Panc1 (cell line): ENCODE measurements around the gene NAA40. TPM values are rescaled to one million over a fixed set of nuclear protein-coding genes. Genes with fewer than 3 reads are reported as not detected.
"Not testable (repeated sequence)": the region's sequence is repeated elsewhere in the genome, so short reads cannot be mapped to it uniquely, and the experiment has no call there.

ENCODE experiments used
- ATAC-seq: fragments of 200-7000 bp; cut with Tn5 transposase; 2 replicates; pipeline ENCODE4 v1.9.1; 2020; ENCODE audit warnings: mild to moderate bottlenecking, moderate library complexity
- BruUV-seq: library from RNA; stranded (reverse); fragments of 400-500 nt; replicated peaks from 2 replicates; lab custom pipeline; 2021; lab: Mats Ljungman, UMichigan
- CTCF ChIA-PET: fragments of 300-600 bp; sonication (Branson Sonifier 250); formaldehyde crosslinking; loops from one replicate; lab custom pipeline; 2022; ENCODE audit warnings: antibody characterized with exemption; lab: Charles Lee
- POLR2A ChIA-PET: fragments of 300-600 bp; sonication (Branson Sonifier 250); formaldehyde crosslinking; loops from one replicate; lab custom pipeline; 2022; ENCODE audit warnings: antibody characterized with exemption; lab: Charles Lee
- DNase-seq: peaks from one replicate; pipeline ENCODE4 v3.0.0-alpha.2; 2010; ENCODE audit warnings: low read depth, low spot score
- H3K27ac ChIP-seq: 2 replicates; pipeline ENCODE4 v1.5.1; 2011; ENCODE audit warnings: mild to moderate bottlenecking, low read length, inconsistent platforms
- H3K27me3 ChIP-seq: fragments of 200-500 bp; sonication (Bioruptor generic); 2 replicates; pipeline ENCODE4 v1.6.0; 2014; ENCODE audit warnings: low read length, inconsistent platforms; ENCODE audit not compliant: control insufficient read depth, insufficient read depth
- H3K36me3 ChIP-seq: fragments of 200-500 bp; sonication (Bioruptor generic); 2 replicates; pipeline ENCODE4 v1.5.1; 2014; ENCODE audit warnings: inconsistent platforms, mild to moderate bottlenecking, low read length, moderate library complexity; ENCODE audit not compliant: control insufficient read depth, insufficient read depth
- H3K4me1 ChIP-seq: 2 replicates; pipeline ENCODE4 v1.5.1; 2011; ENCODE audit warnings: inconsistent platforms, mild to moderate bottlenecking, low read length, moderate library complexity; ENCODE audit not compliant: control insufficient read depth, insufficient read depth
- H3K4me3 ChIP-seq, 2 experiments: 2 replicates each; pipeline ENCODE4 v1.5.1; 2011 to 2012; ENCODE audit warnings: low read depth in 2 of 2, low read length in 2 of 2, mild to moderate bottlenecking in 2 of 2, inconsistent platforms in 1 of 2, moderate library complexity in 1 of 2
- H3K9me3 ChIP-seq: fragments of 200-500 bp; sonication (Bioruptor generic); 2 replicates; pipeline ENCODE4 v1.5.1; 2014; ENCODE audit warnings: low read depth, mild to moderate bottlenecking, inconsistent platforms, low read length, moderate library complexity; ENCODE audit not compliant: control insufficient read depth, insufficient read depth
- POLR2AphosphoS5 ChIP-seq: IDR thresholded peaks from 2 replicates; pipeline ENCODE4 v1.6.1; 2012; ENCODE audit warnings: mild to moderate bottlenecking, low read depth, low read length, moderate library complexity
- SIN3A ChIP-seq: IDR thresholded peaks from 2 replicates; pipeline ENCODE4 v1.6.1; 2012; ENCODE audit warnings: low read depth, mild to moderate bottlenecking, low read length, moderate library complexity, borderline replicate concordance; ENCODE audit not compliant: insufficient read depth
- TCF7L2 ChIP-seq: IDR thresholded peaks from 2 replicates; pipeline ENCODE4 v1.6.1; 2011; ENCODE audit warnings: mild to moderate bottlenecking, low read depth, low read length, inconsistent platforms
- in situ Hi-C: cut with HindIII; loops from 2 replicates; pipeline ENCODE4 v1.10.0; 2016; ENCODE audit warnings: low sequenced_read_pairs, low pct_unique_long_range_greater_than_20kb
- intact Hi-C: fragments of 100-400 bp; cut with micrococcal nuclease; formaldehyde crosslinking; loops from one replicate; pipeline ENCODE4 v1.10.0; 2022; ENCODE audit not compliant: unreplicated experiment
- total RNA-seq: library from RNA; stranded (reverse); gene quantifications from one replicate; pipeline ENCODE4 v1.2.1, GENCODE V29; 2021; ENCODE audit not compliant: unreplicated experiment
- TF ChIP-seq, protein P1 (sequence below), 2 experiments: IDR thresholded peaks; 2 replicates each; pipeline ENCODE4 v1.6.1; 2011 to 2012; ENCODE audit warnings: low read depth in 2 of 2, control low read depth in 1 of 2, low read length in 1 of 2, mild to moderate bottlenecking in 1 of 2, moderate library complexity in 1 of 2; ENCODE audit not compliant: insufficient read depth in 1 of 2
- TF ChIP-seq, protein P2 (sequence below): fragments of 450-650 bp; IDR thresholded peaks from 2 replicates; pipeline ENCODE4 v1.5.1; 2017; ENCODE audit warnings: mild to moderate bottlenecking

NAA40 gene
- total RNA-seq, 1 experiment from 2014 or later = 43.2 TPM

GRCh38 chr11:63958008-63958407 lies 19.2 kb downstream of the NAA40 start:
- in situ Hi-C loops = no loop called here

DNA sequence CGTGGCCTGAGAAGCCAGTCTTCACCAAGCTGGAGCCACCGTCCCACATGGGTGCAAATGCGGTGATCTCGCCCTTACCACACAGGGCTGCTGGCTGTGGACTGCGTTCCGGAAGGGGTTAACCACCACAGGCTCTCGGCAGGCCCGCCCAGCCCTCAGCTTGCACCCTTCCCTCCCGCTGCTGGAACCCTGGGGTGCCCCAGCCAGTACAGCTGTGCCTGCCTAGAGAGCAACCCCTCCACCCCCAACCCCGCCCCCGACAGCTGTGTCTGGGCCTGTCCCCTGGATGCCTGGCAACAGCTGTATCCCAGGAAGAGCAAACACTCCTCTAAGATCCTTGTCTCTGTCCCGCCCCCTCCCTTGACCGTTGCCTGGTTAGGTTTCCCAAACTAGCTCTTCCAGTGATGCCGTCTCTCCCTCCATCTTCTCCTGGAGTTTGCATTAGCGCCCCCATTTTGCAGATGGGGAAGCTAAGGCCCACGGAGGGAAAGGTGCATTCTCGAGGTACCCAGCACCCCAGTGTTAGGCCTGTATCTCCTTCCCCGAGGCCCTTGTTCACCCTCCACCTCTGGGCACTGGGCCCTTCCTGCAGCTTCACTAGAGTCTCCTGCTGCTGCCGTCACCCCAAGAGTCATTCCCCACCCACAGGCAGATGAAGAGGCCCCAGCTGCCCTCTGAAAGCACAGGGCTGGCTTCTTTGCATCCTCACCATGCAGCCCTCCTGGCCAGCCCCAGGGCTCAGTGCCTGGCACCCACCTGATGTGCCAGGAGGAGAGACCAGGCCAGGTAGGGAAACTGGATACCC lies 23.0 kb downstream of the NAA40 start:
- intact Hi-C loops (no loop called here), in situ Hi-C loops (no loop called here)
- Histone ChIP-seq H3K4me3 (no peak overlapping the region), H3K27me3 (no peaks in the 10 kb centered on the region), H3K27ac (no peak overlapping the region), H3K4me1 (peaks cover 5% of the 10 kb centered on the region; the same call in 1 of the 2 replicates), H3K9me3 (no peaks in the 10 kb centered on the region), H3K36me3 (no peaks in the 10 kb centered on the region; the same call in 1 of the 2 replicates)
- no peak for TF ChIP-seq TCF7L2
- TF ChIP-seq, protein P1, sequence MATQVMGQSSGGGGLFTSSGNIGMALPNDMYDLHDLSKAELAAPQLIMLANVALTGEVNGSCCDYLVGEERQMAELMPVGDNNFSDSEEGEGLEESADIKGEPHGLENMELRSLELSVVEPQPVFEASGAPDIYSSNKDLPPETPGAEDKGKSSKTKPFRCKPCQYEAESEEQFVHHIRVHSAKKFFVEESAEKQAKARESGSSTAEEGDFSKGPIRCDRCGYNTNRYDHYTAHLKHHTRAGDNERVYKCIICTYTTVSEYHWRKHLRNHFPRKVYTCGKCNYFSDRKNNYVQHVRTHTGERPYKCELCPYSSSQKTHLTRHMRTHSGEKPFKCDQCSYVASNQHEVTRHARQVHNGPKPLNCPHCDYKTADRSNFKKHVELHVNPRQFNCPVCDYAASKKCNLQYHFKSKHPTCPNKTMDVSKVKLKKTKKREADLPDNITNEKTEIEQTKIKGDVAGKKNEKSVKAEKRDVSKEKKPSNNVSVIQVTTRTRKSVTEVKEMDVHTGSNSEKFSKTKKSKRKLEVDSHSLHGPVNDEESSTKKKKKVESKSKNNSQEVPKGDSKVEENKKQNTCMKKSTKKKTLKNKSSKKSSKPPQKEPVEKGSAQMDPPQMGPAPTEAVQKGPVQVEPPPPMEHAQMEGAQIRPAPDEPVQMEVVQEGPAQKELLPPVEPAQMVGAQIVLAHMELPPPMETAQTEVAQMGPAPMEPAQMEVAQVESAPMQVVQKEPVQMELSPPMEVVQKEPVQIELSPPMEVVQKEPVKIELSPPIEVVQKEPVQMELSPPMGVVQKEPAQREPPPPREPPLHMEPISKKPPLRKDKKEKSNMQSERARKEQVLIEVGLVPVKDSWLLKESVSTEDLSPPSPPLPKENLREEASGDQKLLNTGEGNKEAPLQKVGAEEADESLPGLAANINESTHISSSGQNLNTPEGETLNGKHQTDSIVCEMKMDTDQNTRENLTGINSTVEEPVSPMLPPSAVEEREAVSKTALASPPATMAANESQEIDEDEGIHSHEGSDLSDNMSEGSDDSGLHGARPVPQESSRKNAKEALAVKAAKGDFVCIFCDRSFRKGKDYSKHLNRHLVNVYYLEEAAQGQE (IDR thresholded peaks at IDR 0.05; ENCODE audit: insufficient read depth in 1 of 2, low read depth in 2 of 2, low read length in 1 of 2) = no peak
- TF ChIP-seq, protein P2, sequence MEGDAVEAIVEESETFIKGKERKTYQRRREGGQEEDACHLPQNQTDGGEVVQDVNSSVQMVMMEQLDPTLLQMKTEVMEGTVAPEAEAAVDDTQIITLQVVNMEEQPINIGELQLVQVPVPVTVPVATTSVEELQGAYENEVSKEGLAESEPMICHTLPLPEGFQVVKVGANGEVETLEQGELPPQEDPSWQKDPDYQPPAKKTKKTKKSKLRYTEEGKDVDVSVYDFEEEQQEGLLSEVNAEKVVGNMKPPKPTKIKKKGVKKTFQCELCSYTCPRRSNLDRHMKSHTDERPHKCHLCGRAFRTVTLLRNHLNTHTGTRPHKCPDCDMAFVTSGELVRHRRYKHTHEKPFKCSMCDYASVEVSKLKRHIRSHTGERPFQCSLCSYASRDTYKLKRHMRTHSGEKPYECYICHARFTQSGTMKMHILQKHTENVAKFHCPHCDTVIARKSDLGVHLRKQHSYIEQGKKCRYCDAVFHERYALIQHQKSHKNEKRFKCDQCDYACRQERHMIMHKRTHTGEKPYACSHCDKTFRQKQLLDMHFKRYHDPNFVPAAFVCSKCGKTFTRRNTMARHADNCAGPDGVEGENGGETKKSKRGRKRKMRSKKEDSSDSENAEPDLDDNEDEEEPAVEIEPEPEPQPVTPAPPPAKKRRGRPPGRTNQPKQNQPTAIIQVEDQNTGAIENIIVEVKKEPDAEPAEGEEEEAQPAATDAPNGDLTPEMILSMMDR = no peak
- no peak for TF ChIP-seq SIN3A
- TF ChIP-seq POLR2AphosphoS5 = no peak
- DNase-seq = no peak
- ATAC-seq = peak; percentile 71
- ChIA-PET CTCF (no interaction called here), POLR2A (interaction anchor here (0.5 to 0.6 kb wide), 2 partner anchors 9 to 38 kb away, joined by 3 to 16 read pairs; no protein-coding TSS in a partner anchor)
- BruUV-seq = no TSS peak

More at GRCh38 chr11:63958008-63958407, 19.2 kb downstream of the NAA40 start:
- Histone ChIP-seq H3K4me3 (no peak overlapping the region), H3K27me3 (no peaks in the 10 kb centered on the region), H3K4me1 (peaks cover 5% of the 10 kb centered on the region; the same call in 1 of the 2 replicates), H3K9me3 (no peaks in the 10 kb centered on the region), H3K27ac (no peak overlapping the region), H3K36me3 (peaks cover 5% of the 10 kb centered on the region)
- ATAC-seq (no peak), DNase-seq (no peak)
- POLR2A ChIA-PET = no interaction called here
- TF ChIP-seq, protein P2 = no peak
- TF ChIP-seq, protein P1 (IDR thresholded peaks at IDR 0.05; ENCODE audit: insufficient read depth in 1 of 2, low read depth in 2 of 2, low read length in 1 of 2) = no peak
- TF ChIP-seq SIN3A = no peak
- no peak for TF ChIP-seq TCF7L2
- no peak for TF ChIP-seq POLR2AphosphoS5
- no TSS peak for BruUV-seq
- intact Hi-C loops = no loop called here
- CTCF ChIA-PET = interaction anchor here (0.5 to 0.8 kb wide), 2 partner anchors 12 to 80 kb away, joined by 3 to 6 read pairs; no protein-coding TSS in a partner anchor

GRCh38 chr11:63963895-63964294 lies 25.1 kb downstream of the NAA40 start:
- ATAC-seq, BruUV-seq, DNase-seq, H3K9me3 ChIP-seq, in situ Hi-C loops, H3K27me3 ChIP-seq, H3K4me1 ChIP-seq, H3K27ac ChIP-seq, H3K36me3 ChIP-seq, intact Hi-C loops, H3K4me3 ChIP-seq, POLR2A ChIA-PET, CTCF ChIA-PET: not testable (repeated sequence)
